ENCODE data around the gene SHLD1.

Gene SHLD1

GRCh38 chr20:5881703-5882102 is 131.5 kb downstream of the SHLD1 start:
- Mint-ChIP-seq H3K9me3 (no peaks in the 10 kb centered on the region), H3K4me3 (no peak overlapping the region), H3K36me3 (no peaks in the 10 kb centered on the region), H3K4me1 (peaks cover 3% of the 10 kb centered on the region), H3K27me3 (peaks cover 13% of the 10 kb centered on the region), H3K27ac (no peak overlapping the region)
- DNase-seq (ENCODE audit: low spot score in 2 of 2): no peak
- no peak for ATAC-seq (ENCODE audit: low read depth)

- H3K4me3 Mint-ChIP-seq: no peak overlapping the region
- no peaks in the 10 kb centered on the region for H3K9me3 Mint-ChIP-seq
- ATAC-seq (ENCODE audit: low read depth) (no peak), DNase-seq (ENCODE audit: low spot score in 2 of 2) (no peak)
- no peak overlapping the region for H3K27ac Mint-ChIP-seq
- peaks cover 3% of the 10 kb centered on the region for H3K4me1 Mint-ChIP-seq
- peaks cover 11% of the 10 kb centered on the region for H3K27me3 Mint-ChIP-seq
- no peaks in the 10 kb centered on the region for H3K36me3 Mint-ChIP-seq
Observed at GRCh38 chr20:5882166-5882565, 132.0 kb downstream of the SHLD1 start.

GRCh38 chr20:5884465-5885335 is 134.5 kb downstream of the SHLD1 start:
- Mint-ChIP-seq H3K27me3 (peaks cover 10% of the 10 kb centered on the region), H3K4me3 (no peak overlapping the region), H3K27ac (no peak overlapping the region), H3K36me3 (no peaks in the 10 kb centered on the region), H3K4me1 (peaks cover 3% of the 10 kb centered on the region), H3K9me3 (no peaks in the 10 kb centered on the region)
- ATAC-seq (ENCODE audit: low read depth) (no peak), DNase-seq (ENCODE audit: low spot score in 2 of 2) (no peak)

- Mint-ChIP-seq H3K9me3 (no peaks in the 10 kb centered on the region), H3K27ac (no peak overlapping the region), H3K27me3 (peaks cover 10% of the 10 kb centered on the region), H3K36me3 (no peaks in the 10 kb centered on the region), H3K4me1 (peaks cover 3% of the 10 kb centered on the region), H3K4me3 (no peak overlapping the region)
- DNase-seq (ENCODE audit: low spot score in 2 of 2) (no peak), ATAC-seq (ENCODE audit: low read depth) (no peak)
Observed at GRCh38 chr20:5885866-5886265, 135.7 kb downstream of the SHLD1 start.

GRCh38 chr20:5886788-5887187 is 136.6 kb downstream of the SHLD1 start:
- ATAC-seq (ENCODE audit: low read depth) (no peak), DNase-seq (ENCODE audit: low spot score in 2 of 2) (no peak)
- H3K9me3 Mint-ChIP-seq: no peaks in the 10 kb centered on the region
- H3K27me3 Mint-ChIP-seq: peaks cover 7% of the 10 kb centered on the region
- H3K4me1 Mint-ChIP-seq: peaks cover 3% of the 10 kb centered on the region
- H3K27ac Mint-ChIP-seq: no peak overlapping the region
- no peaks in the 10 kb centered on the region for H3K36me3 Mint-ChIP-seq
- no peak overlapping the region for H3K4me3 Mint-ChIP-seq

- Mint-ChIP-seq H3K9me3 (no peaks in the 10 kb centered on the region), H3K36me3 (no peaks in the 10 kb centered on the region), H3K27me3 (peaks cover 7% of the 10 kb centered on the region), H3K27ac (no peak overlapping the region), H3K4me1 (no peaks in the 10 kb centered on the region), H3K4me3 (no peak overlapping the region)
- DNase-seq (ENCODE audit: low spot score in 2 of 2) (no peak), ATAC-seq (ENCODE audit: low read depth) (no peak)
Observed at GRCh38 chr20:5887386-5887785, 137.2 kb downstream of the SHLD1 start.

- DNase-seq (ENCODE audit: low spot score in 2 of 2) (no peak), ATAC-seq (ENCODE audit: low read depth) (no peak)
- Mint-ChIP-seq H3K27ac (no peak overlapping the region), H3K4me3 (no peak overlapping the region), H3K9me3 (no peaks in the 10 kb centered on the region), H3K27me3 (peaks cover 5% of the 10 kb centered on the region), H3K36me3 (no peaks in the 10 kb centered on the region), H3K4me1 (no peaks in the 10 kb centered on the region)
Observed at GRCh38 chr20:5888041-5888440, 137.8 kb downstream of the SHLD1 start.

GRCh38 chr20:5890773-5891441 is 140.7 kb downstream of the SHLD1 start:
- no peaks in the 10 kb centered on the region for H3K4me1 Mint-ChIP-seq
- ATAC-seq (ENCODE audit: low read depth): no peak
- no peaks in the 10 kb centered on the region for H3K36me3 Mint-ChIP-seq
- H3K4me3 Mint-ChIP-seq: no peak overlapping the region
- no peaks in the 10 kb centered on the region for H3K9me3 Mint-ChIP-seq
- H3K27me3 Mint-ChIP-seq: peaks cover 12% of the 10 kb centered on the region
- DNase-seq (ENCODE audit: low spot score in 2 of 2): no peak
- H3K27ac Mint-ChIP-seq: no peak overlapping the region

- ATAC-seq (ENCODE audit: low read depth): no peak
- H3K27me3 Mint-ChIP-seq: peaks cover 25% of the 10 kb centered on the region
Observed at GRCh38 chr20:5893052-5893451, 142.9 kb downstream of the SHLD1 start.

GRCh38 chr20:5893621-5894020 is 143.4 kb downstream of the SHLD1 start:
- H3K27me3 Mint-ChIP-seq: peaks cover 25% of the 10 kb centered on the region
- H3K4me1 Mint-ChIP-seq: no peaks in the 10 kb centered on the region

More at GRCh38 chr20:5893052-5893451, 142.9 kb downstream of the SHLD1 start:
- no peak for DNase-seq (ENCODE audit: low spot score in 2 of 2)
- Mint-ChIP-seq H3K4me1 (no peaks in the 10 kb centered on the region), H3K36me3 (peaks cover 2% of the 10 kb centered on the region), H3K27ac (no peak overlapping the region), H3K9me3 (no peaks in the 10 kb centered on the region), H3K4me3 (no peak overlapping the region)

GRCh38 chr20:5895626-5896025 is 145.4 kb downstream of the SHLD1 start:
- Mint-ChIP-seq H3K27me3 (peaks cover 24% of the 10 kb centered on the region), H3K9me3 (peaks cover 2% of the 10 kb centered on the region), H3K4me1 (no peaks in the 10 kb centered on the region), H3K36me3 (peaks cover 3% of the 10 kb centered on the region), H3K4me3 (no peak overlapping the region), H3K27ac (no peak overlapping the region)
- DNase-seq (ENCODE audit: low spot score in 2 of 2) (no peak), ATAC-seq (ENCODE audit: low read depth) (no peak)

More at GRCh38 chr20:5893621-5894020, 143.4 kb downstream of the SHLD1 start:
- ATAC-seq (ENCODE audit: low read depth) (no peak), DNase-seq (ENCODE audit: low spot score in 2 of 2) (no peak)
- Mint-ChIP-seq H3K9me3 (no peaks in the 10 kb centered on the region), H3K36me3 (peaks cover 2% of the 10 kb centered on the region), H3K27ac (no peak overlapping the region), H3K4me3 (no peak overlapping the region)

GRCh38 chr20:5899444-5899843 is 149.2 kb downstream of the SHLD1 start:
- Mint-ChIP-seq H3K9me3 (peaks cover 2% of the 10 kb centered on the region), H3K4me3 (no peak overlapping the region), H3K4me1 (no peaks in the 10 kb centered on the region), H3K27ac (no peak overlapping the region), H3K36me3 (peaks cover 3% of the 10 kb centered on the region), H3K27me3 (peaks cover 27% of the 10 kb centered on the region)
- DNase-seq (ENCODE audit: low spot score in 2 of 2): no peak
- no peak for ATAC-seq (ENCODE audit: low read depth)

- Mint-ChIP-seq H3K36me3 (peaks cover 3% of the 10 kb centered on the region), H3K4me1 (no peaks in the 10 kb centered on the region), H3K9me3 (peaks cover 2% of the 10 kb centered on the region), H3K27me3 (peaks cover 20% of the 10 kb centered on the region), H3K4me3 (no peak overlapping the region), H3K27ac (no peak overlapping the region)
- DNase-seq (ENCODE audit: low spot score in 2 of 2): no peak
- no peak for ATAC-seq (ENCODE audit: low read depth)
Observed at GRCh38 chr20:5900908-5901307, 150.7 kb downstream of the SHLD1 start.

GRCh38 chr20:5908981-5909380 is 158.8 kb downstream of the SHLD1 start:
- Mint-ChIP-seq H3K9me3 (no peaks in the 10 kb centered on the region), H3K4me3 (no peak overlapping the region), H3K4me1 (peaks cover 8% of the 10 kb centered on the region), H3K27me3 (peaks cover 21% of the 10 kb centered on the region), H3K36me3 (peaks cover 1% of the 10 kb centered on the region), H3K27ac (no peak overlapping the region)
- ATAC-seq (ENCODE audit: low read depth): no peak
- no peak for DNase-seq (ENCODE audit: low spot score in 2 of 2)

All from memory B cell (primary cell).